ENCODE results near the gene FAM234B. TPM values are rescaled to one million over a fixed set of nuclear protein-coding genes. Genes with fewer than 3 reads are reported as not detected.

The FAM234B gene
- total RNA-seq, 2 donors from 2014 or later, result 14.7 to 24.3 TPM

GRCh38 chr12:13000925-13001774, 43.0 kb upstream of the FAM234B start:
- intact Hi-C loops (cut with DNase I), result loop anchor here (5.0 kb wide), 1 partner anchor 84 kb away; no protein-coding TSS in a partner anchor
- H3K4me1 ChIP-seq (replicated peaks), result peaks cover 3% of the 10 kb centered on the region
- H3K27ac ChIP-seq, result peak overlapping the region; percentile 95 to 96
- no peaks in the 10 kb centered on the region for H3K36me3 ChIP-seq
- no peaks in the 10 kb centered on the region for H3K27me3 ChIP-seq (replicated peaks; ENCODE audit: insufficient read depth)
- peak overlapping the region; percentile 67 to 82 for H3K4me3 ChIP-seq
- WGBS, result under 1% methylated on average over 52 of the region's 82 CpGs
- DNase-seq (ENCODE audit: low spot score), result peak; percentile 60
- no peaks in the 10 kb centered on the region for H3K9me3 ChIP-seq
- TF ChIP-seq CTCF (IDR thresholded peaks at IDR 0.05) (peak in 3 of 4 experiments; percentile 39 to 43 (median 40)), POLR2AphosphoS5 (IDR thresholded peaks at IDR 0.05) (no peak), POLR2A (IDR thresholded peaks at IDR 0.05) (peak; percentile 23)

- H3K9me3 ChIP-seq, result no peaks in the 10 kb centered on the region
- peak overlapping the region; percentile 95 to 96 for H3K27ac ChIP-seq
- peaks cover 3% of the 10 kb centered on the region for H3K4me1 ChIP-seq (replicated peaks)
- peak overlapping the region; percentile 67 to 82 for H3K4me3 ChIP-seq
- intact Hi-C loops (cut with DNase I), result loop anchor here (5.0 kb wide), 1 partner anchor 84 kb away; no protein-coding TSS in a partner anchor
- TF ChIP-seq CTCF (IDR thresholded peaks at IDR 0.05) (no peak), POLR2AphosphoS5 (IDR thresholded peaks at IDR 0.05) (no peak), POLR2A (IDR thresholded peaks at IDR 0.05) (no peak)
- DNase-seq (ENCODE audit: low spot score), result no peak
- WGBS, result 48% methylated on average over 16 of the region's 16 CpGs
- H3K36me3 ChIP-seq, result no peaks in the 10 kb centered on the region
- H3K27me3 ChIP-seq (replicated peaks; ENCODE audit: insufficient read depth), result no peaks in the 10 kb centered on the region
These were observed 42.5 kb upstream of the FAM234B start for GRCh38 chr12:13001775-13002040.

- Histone ChIP-seq H3K4me3 (no peak overlapping the region), H3K36me3 (no peaks in the 10 kb centered on the region), H3K27me3 (replicated peaks; ENCODE audit: insufficient read depth) (no peaks in the 10 kb centered on the region), H3K27ac (no peak overlapping the region), H3K4me1 (replicated peaks) (peaks cover 3% of the 10 kb centered on the region), H3K9me3 (no peaks in the 10 kb centered on the region)
- DNase-seq (ENCODE audit: low spot score), result no peak
- WGBS, result 97% methylated on average over 10 of the region's 10 CpGs
- TF ChIP-seq POLR2A (IDR thresholded peaks at IDR 0.05), result no peak
- no peak for TF ChIP-seq POLR2AphosphoS5 (IDR thresholded peaks at IDR 0.05)
- no peak for TF ChIP-seq CTCF (IDR thresholded peaks at IDR 0.05)
- intact Hi-C loops (cut with DNase I), result loop anchor here (5.0 kb wide), 1 partner anchor 85 kb away; no protein-coding TSS in a partner anchor
These were observed 41.7 kb upstream of the FAM234B start for GRCh38 chr12:13002301-13003097.

GRCh38 chr12:13004361-13004760, 39.8 kb upstream of the FAM234B start:
- Histone ChIP-seq H3K4me3 (no peak overlapping the region), H3K27me3 (replicated peaks; ENCODE audit: insufficient read depth) (no peaks in the 10 kb centered on the region), H3K9me3 (no peaks in the 10 kb centered on the region), H3K4me1 (replicated peaks) (no peaks in the 10 kb centered on the region), H3K36me3 (no peaks in the 10 kb centered on the region), H3K27ac (no peak overlapping the region)
- DNase-seq (ENCODE audit: low spot score), result no peak
- 85% methylated on average over 3 of the region's 3 CpGs for WGBS
- TF ChIP-seq POLR2A (IDR thresholded peaks at IDR 0.05) (no peak), CTCF (IDR thresholded peaks at IDR 0.05) (no peak), POLR2AphosphoS5 (IDR thresholded peaks at IDR 0.05) (no peak)
- intact Hi-C loops (cut with DNase I), result loop anchor here (5.0 kb wide), 1 partner anchor 87 kb away; no protein-coding TSS in a partner anchor
